NB4 (cell line): ENCODE data around the gene GON4L.

Experiments used
- POLR2A ChIP-seq: IDR thresholded peaks from 2 replicates; pipeline ENCODE4 v1.6.1; 2011; ENCODE audit warnings: mild to moderate bottlenecking; ENCODE audit not compliant: insufficient read length; ENCODE audit errors: extremely low read depth
- TF ChIP-seq, protein P1 (sequence below): IDR thresholded peaks from one replicate; pipeline ENCODE4 v1.5.1; 2012; ENCODE audit warnings: low read depth, low read length

DNA sequence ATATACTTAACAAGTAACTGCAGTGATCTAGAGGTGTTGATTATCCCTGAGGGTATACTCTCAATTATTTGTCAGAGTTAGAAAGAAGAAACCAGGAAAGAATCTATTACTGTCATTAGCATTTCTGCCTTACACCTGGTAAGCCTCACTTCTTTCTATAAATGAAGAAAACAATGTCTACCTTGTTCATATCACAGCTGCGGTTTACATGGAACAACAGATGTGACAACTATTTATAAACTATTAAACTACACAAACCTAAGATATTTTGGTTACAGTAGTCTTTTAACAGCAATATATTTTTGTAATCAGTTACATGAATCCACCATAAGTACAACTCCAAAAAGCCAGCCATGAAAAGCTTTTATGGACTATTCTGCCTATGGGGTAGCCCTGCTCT, 40.7 kb downstream of the GON4L start:
- TF ChIP-seq, protein P1, sequence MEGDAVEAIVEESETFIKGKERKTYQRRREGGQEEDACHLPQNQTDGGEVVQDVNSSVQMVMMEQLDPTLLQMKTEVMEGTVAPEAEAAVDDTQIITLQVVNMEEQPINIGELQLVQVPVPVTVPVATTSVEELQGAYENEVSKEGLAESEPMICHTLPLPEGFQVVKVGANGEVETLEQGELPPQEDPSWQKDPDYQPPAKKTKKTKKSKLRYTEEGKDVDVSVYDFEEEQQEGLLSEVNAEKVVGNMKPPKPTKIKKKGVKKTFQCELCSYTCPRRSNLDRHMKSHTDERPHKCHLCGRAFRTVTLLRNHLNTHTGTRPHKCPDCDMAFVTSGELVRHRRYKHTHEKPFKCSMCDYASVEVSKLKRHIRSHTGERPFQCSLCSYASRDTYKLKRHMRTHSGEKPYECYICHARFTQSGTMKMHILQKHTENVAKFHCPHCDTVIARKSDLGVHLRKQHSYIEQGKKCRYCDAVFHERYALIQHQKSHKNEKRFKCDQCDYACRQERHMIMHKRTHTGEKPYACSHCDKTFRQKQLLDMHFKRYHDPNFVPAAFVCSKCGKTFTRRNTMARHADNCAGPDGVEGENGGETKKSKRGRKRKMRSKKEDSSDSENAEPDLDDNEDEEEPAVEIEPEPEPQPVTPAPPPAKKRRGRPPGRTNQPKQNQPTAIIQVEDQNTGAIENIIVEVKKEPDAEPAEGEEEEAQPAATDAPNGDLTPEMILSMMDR: no peak
- TF ChIP-seq POLR2A: no peak
